Measurements from ENCODE around the gene KCNH1. TPM values are rescaled to one million over a fixed set of nuclear protein-coding genes. Genes with fewer than 3 reads are reported as not detected.

The KCNH1 gene
- total RNA-seq, 4 donors from 2014 or later, result 0.29 to 0.67 (median 0.38) TPM

DNA sequence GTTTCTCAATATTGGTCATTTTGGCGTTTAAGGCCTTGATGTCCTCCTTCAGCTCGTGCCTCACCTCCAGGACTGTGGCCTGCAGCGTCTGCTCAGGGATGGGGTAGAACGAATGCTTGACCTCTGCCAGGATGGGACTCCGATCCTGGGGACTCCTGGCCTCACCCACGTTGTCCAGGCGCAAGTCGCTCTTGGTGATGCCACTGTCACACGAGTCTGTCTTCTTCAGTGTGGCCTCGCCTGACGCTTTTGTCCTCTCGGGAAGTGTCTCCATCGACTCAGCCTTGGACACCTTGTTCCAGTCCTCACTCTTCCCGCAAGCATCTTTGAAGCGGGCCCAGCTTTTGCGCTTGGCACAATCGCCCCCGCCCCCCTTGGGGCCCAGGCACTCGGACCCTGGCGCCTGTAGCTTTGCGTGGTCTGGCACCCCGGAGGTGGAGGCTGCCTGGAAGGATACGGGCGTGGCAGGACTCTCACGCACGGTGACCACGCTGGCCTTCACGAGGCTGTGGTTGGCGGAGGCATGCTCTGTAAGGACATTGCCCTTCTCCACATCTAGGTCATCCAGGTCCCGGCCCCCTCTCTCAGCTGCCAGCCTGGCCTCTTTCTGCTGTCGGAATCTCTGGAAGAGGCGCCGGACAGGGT is 450.4 kb downstream of the KCNH1 start:
- DNase-seq (no peak), ATAC-seq (no peak)
- H3K4me3 ChIP-seq, result no peak overlapping the region
- H3K9me3 ChIP-seq, result no peaks in the 10 kb centered on the region
- intact Hi-C loops (cut with DNase I; ENCODE audit: low total_unique reads), result no loop called here
- no peaks in the 10 kb centered on the region for H3K4me1 ChIP-seq
- no peaks in the 10 kb centered on the region for H3K27me3 ChIP-seq
- H3K36me3 ChIP-seq, result no peaks in the 10 kb centered on the region
- in situ Hi-C loops (cut with MboI; ENCODE audit: low sequenced_read_pairs in 4 of 4), result no loop called here
- H3K27ac ChIP-seq, result no peak overlapping the region
- no peak for TF ChIP-seq POLR2A (IDR thresholded peaks at IDR 0.05)
- no peak for TF ChIP-seq CTCF (IDR thresholded peaks at IDR 0.05 in 4 of 5, conservative IDR thresholded peaks at IDR 0.05 in 1 of 5)

DNA sequence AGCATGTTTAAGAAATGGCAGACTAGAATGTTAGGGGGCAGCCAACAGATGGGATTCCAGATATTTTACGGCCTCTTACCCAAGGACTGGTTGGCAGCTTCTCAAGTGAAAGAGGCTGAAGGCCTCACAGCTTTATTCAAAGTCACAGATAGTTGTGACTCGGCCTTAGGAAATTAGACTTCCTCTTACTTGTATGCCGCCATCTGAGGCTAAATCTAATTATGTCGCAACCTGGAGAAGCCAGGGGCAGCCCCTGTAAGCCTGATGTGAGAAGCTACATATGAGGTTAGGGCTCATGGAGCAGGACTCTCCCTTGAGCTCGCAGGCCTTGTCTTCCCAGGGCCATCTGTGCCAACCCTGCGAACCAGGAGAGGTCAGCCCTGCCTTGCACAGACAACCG is 452.8 kb downstream of the KCNH1 start:
- H3K9me3 ChIP-seq, result no peaks in the 10 kb centered on the region
- no peak for ATAC-seq
- intact Hi-C loops (cut with DNase I; ENCODE audit: low total_unique reads) (no loop called here), in situ Hi-C loops (cut with MboI; ENCODE audit: low sequenced_read_pairs in 4 of 4) (no loop called here)
- H3K27ac ChIP-seq, result no peak overlapping the region
- H3K4me3 ChIP-seq, result no peak overlapping the region
- TF ChIP-seq CTCF (IDR thresholded peaks at IDR 0.05 in 4 of 5, conservative IDR thresholded peaks at IDR 0.05 in 1 of 5) (no peak), POLR2A (IDR thresholded peaks at IDR 0.05) (no peak)
- H3K36me3 ChIP-seq, result no peaks in the 10 kb centered on the region
- H3K27me3 ChIP-seq, result no peaks in the 10 kb centered on the region
- no peaks in the 10 kb centered on the region for H3K4me1 ChIP-seq
- no peak for DNase-seq

DNA sequence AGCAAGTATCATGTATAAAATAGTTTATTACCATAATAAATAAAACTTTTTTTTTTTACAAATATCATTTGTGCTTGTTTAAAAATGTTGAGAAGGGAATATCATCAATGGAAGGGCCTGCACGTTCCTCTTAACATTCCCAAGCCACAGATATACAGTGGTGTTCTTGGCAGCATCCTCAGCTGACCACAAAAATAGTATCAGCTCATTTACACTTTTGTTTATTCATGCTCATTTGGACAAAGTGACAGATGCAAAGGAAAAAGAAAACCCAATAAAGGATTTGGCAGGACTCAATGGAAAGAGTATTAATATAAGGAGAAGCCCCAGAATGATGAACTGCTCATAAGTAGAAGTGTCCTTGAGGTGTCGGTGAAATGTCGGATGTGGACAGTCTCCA is 455.6 kb downstream of the KCNH1 start:
- in situ Hi-C loops (cut with MboI; ENCODE audit: low sequenced_read_pairs in 4 of 4), result no loop called here
- Histone ChIP-seq H3K4me1 (no peaks in the 10 kb centered on the region), H3K27me3 (no peaks in the 10 kb centered on the region), H3K4me3 (no peak overlapping the region), H3K36me3 (no peaks in the 10 kb centered on the region), H3K9me3 (no peaks in the 10 kb centered on the region), H3K27ac (no peak overlapping the region)
- ATAC-seq, result no peak
- intact Hi-C loops (cut with DNase I; ENCODE audit: low total_unique reads), result no loop called here
- DNase-seq, result no peak
- no peak for TF ChIP-seq POLR2A (IDR thresholded peaks at IDR 0.05)
- TF ChIP-seq CTCF (IDR thresholded peaks at IDR 0.05 in 4 of 5, conservative IDR thresholded peaks at IDR 0.05 in 1 of 5), result no peak

- Histone ChIP-seq H3K36me3 (no peaks in the 10 kb centered on the region), H3K4me1 (no peaks in the 10 kb centered on the region), H3K27me3 (no peaks in the 10 kb centered on the region), H3K27ac (no peak overlapping the region), H3K9me3 (no peaks in the 10 kb centered on the region), H3K4me3 (no peak overlapping the region)
- ATAC-seq (no peak), DNase-seq (no peak)
- in situ Hi-C loops (cut with MboI; ENCODE audit: low sequenced_read_pairs in 4 of 4) (no loop called here), intact Hi-C loops (cut with DNase I; ENCODE audit: low total_unique reads) (no loop called here)
- TF ChIP-seq CTCF (IDR thresholded peaks at IDR 0.05 in 4 of 5, conservative IDR thresholded peaks at IDR 0.05 in 1 of 5) (no peak), POLR2A (IDR thresholded peaks at IDR 0.05) (no peak)
These were observed 456.4 kb downstream of the KCNH1 start for GRCh38 chr1:210677533-210677932.

- DNase-seq (no peak), ATAC-seq (no peak)
- in situ Hi-C loops (cut with MboI; ENCODE audit: low sequenced_read_pairs in 4 of 4) (no loop called here), intact Hi-C loops (cut with DNase I; ENCODE audit: low total_unique reads) (no loop called here)
- Histone ChIP-seq H3K4me3 (no peak overlapping the region), H3K36me3 (no peaks in the 10 kb centered on the region), H3K4me1 (no peaks in the 10 kb centered on the region), H3K9me3 (no peaks in the 10 kb centered on the region), H3K27ac (no peak overlapping the region), H3K27me3 (no peaks in the 10 kb centered on the region)
- TF ChIP-seq CTCF (IDR thresholded peaks at IDR 0.05 in 4 of 5, conservative IDR thresholded peaks at IDR 0.05 in 1 of 5) (no peak), POLR2A (IDR thresholded peaks at IDR 0.05) (no peak)
These were observed 457.4 kb downstream of the KCNH1 start for GRCh38 chr1:210676539-210676938.
